MM.1S (cell line): ENCODE measurements around the gene ODR4.
"Not testable (repeated sequence)": the region's sequence is repeated elsewhere in the genome, so short reads cannot be mapped to it uniquely, and the experiment has no call there.

Experiments
- DNase-seq: peaks from one replicate; pipeline ENCODE4 v3.0.0-alpha.2; 2015
- H2AFZ ChIP-seq: fragments of 300-600 bp; sonication (generic); 2 replicates; pipeline ENCODE4 v1.6.0; 2016; ENCODE audit warnings: antibody characterized with exemption, low read length
- H3F3A ChIP-seq: fragments of 300-600 bp; sonication (generic); 2 replicates; pipeline ENCODE4 v1.6.1; 2016; ENCODE audit warnings: mild to moderate bottlenecking, antibody characterized with exemption, low read length, moderate library complexity, mixed read lengths; ENCODE audit not compliant: insufficient read depth
- H3K27ac ChIP-seq: fragments of 300-600 bp; sonication (generic); 2 replicates; pipeline ENCODE4 v1.5.1; 2016; ENCODE audit warnings: mild to moderate bottlenecking, low read length
- H3K27me3 ChIP-seq: fragments of 300-600 bp; sonication (generic); replicated peaks from 2 replicates; pipeline ENCODE4 v1.6.0; 2016; ENCODE audit warnings: low read length; ENCODE audit not compliant: insufficient read depth
- H3K36me3 ChIP-seq: fragments of 300-600 bp; sonication (generic); replicated peaks from 2 replicates; pipeline ENCODE4 v1.6.1; 2016; ENCODE audit warnings: mild to moderate bottlenecking, low read length, mixed read lengths; ENCODE audit not compliant: insufficient read depth
- H3K4me1 ChIP-seq: fragments of 300-600 bp; sonication (generic); 2 replicates; pipeline ENCODE4 v1.6.1; 2016; ENCODE audit warnings: low read length, mixed read lengths
- H3K4me2 ChIP-seq: fragments of 300-600 bp; sonication (generic); 2 replicates; pipeline ENCODE4 v1.6.0; 2016; ENCODE audit warnings: low read depth, low read length
- H3K4me3 ChIP-seq: fragments of 300-600 bp; sonication (generic); 2 replicates; pipeline ENCODE4 v1.5.1; 2016; ENCODE audit warnings: low read length, mixed read lengths
- H3K79me2 ChIP-seq: fragments of 300-600 bp; sonication (generic); 2 replicates; pipeline ENCODE4 v1.6.1; 2016; ENCODE audit warnings: mixed run types, low read length, mixed read lengths
- H3K9ac ChIP-seq: fragments of 300-600 bp; sonication (generic); 2 replicates; pipeline ENCODE4 v1.6.1; 2016; ENCODE audit warnings: low read length, mixed read lengths
- H3K9me2 ChIP-seq: fragments of 300-600 bp; sonication (generic); replicated peaks from 2 replicates; pipeline ENCODE4 v1.6.1; 2016; ENCODE audit warnings: mild to moderate bottlenecking, low read length, mixed read lengths; ENCODE audit not compliant: insufficient read depth
- H3K9me3 ChIP-seq: fragments of 300-600 bp; sonication (generic); replicated peaks from 2 replicates; pipeline ENCODE4 v1.6.1; 2016; ENCODE audit warnings: mild to moderate bottlenecking, low read length, mixed read lengths; ENCODE audit not compliant: insufficient read depth
- H4K20me1 ChIP-seq: fragments of 300-600 bp; sonication (generic); 2 replicates; pipeline ENCODE4 v1.6.1; 2016; ENCODE audit warnings: mild to moderate bottlenecking, low read length, moderate library complexity, mixed read lengths; ENCODE audit not compliant: insufficient read depth
- CTCF ChIP-seq: fragments of 300-600 bp; sonication (generic); IDR thresholded peaks from 2 replicates; pipeline ENCODE4 v1.5.1; 2016; ENCODE audit warnings: antibody characterized with exemption, low read length, mixed read lengths
- EZH2 ChIP-seq: fragments of 300-600 bp; sonication (generic); optimal IDR thresholded peaks from 2 replicates; pipeline ENCODE3; 2017; ENCODE audit warnings: low read depth, mild to moderate bottlenecking, antibody characterized with exemption, low read length, mixed read lengths
- EZH2phosphoT487 ChIP-seq: fragments of 300-600 bp; sonication (generic); IDR thresholded peaks from 2 replicates; pipeline ENCODE4 v1.6.1; 2018; ENCODE audit warnings: antibody characterized with exemption, low read length

ODR4 gene

DNA sequence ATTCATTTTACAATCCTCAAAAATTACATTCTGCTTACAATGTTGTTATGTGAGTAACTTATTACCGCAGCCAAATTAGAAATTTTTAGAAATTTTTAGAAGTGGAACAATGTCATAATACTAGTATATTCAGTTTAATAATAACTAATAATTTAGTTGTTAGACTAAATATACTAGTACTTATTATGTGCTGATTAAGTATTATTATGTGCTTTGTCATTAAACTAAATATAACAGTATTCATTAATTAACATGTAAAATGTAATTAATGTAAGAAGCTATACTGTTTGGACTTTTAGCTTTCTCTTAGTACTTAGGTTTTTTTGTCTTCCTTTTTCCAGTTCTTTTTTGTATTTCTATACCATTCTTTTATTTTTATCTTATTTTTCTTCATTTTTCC, 15.3 kb downstream of the ODR4 start:
- H3K9me2 ChIP-seq = no peaks in the 10 kb centered on the region
- H3K36me3 ChIP-seq = peaks cover 25% of the 10 kb centered on the region
- H4K20me1 ChIP-seq = no peaks in the 10 kb centered on the region
- no peaks in the 10 kb centered on the region for H3K79me2 ChIP-seq
- TF ChIP-seq EZH2 = no peak
- no peak for TF ChIP-seq EZH2phosphoT487
- TF ChIP-seq CTCF = no peak
- no peaks in the 10 kb centered on the region for H3K4me1 ChIP-seq
- no peak overlapping the region for H2AFZ ChIP-seq
- H3K27me3 ChIP-seq = no peaks in the 10 kb centered on the region
- DNase-seq = no peak
- H3K27ac ChIP-seq = no peak overlapping the region
- no peaks in the 10 kb centered on the region for H3K9me3 ChIP-seq
- H3K9ac ChIP-seq = no peak overlapping the region
- no peaks in the 10 kb centered on the region for H3F3A ChIP-seq
- no peak overlapping the region for H3K4me3 ChIP-seq
- no peak overlapping the region for H3K4me2 ChIP-seq

GRCh38 chr1:186391841-186392240, 16.2 kb downstream of the ODR4 start:
- no peaks in the 10 kb centered on the region for H4K20me1 ChIP-seq
- H3K4me3 ChIP-seq = no peak overlapping the region
- H3K9ac ChIP-seq = no peak overlapping the region
- H2AFZ ChIP-seq = no peak overlapping the region
- no peak for DNase-seq
- no peaks in the 10 kb centered on the region for H3K4me1 ChIP-seq
- no peaks in the 10 kb centered on the region for H3K27me3 ChIP-seq
- TF ChIP-seq CTCF (no peak), EZH2phosphoT487 (no peak), EZH2 (no peak)
- no peaks in the 10 kb centered on the region for H3K9me2 ChIP-seq
- peaks cover 26% of the 10 kb centered on the region for H3K36me3 ChIP-seq
- no peak overlapping the region for H3K4me2 ChIP-seq
- no peaks in the 10 kb centered on the region for H3F3A ChIP-seq
- H3K9me3 ChIP-seq = no peaks in the 10 kb centered on the region
- no peaks in the 10 kb centered on the region for H3K79me2 ChIP-seq
- no peak overlapping the region for H3K27ac ChIP-seq

DNA sequence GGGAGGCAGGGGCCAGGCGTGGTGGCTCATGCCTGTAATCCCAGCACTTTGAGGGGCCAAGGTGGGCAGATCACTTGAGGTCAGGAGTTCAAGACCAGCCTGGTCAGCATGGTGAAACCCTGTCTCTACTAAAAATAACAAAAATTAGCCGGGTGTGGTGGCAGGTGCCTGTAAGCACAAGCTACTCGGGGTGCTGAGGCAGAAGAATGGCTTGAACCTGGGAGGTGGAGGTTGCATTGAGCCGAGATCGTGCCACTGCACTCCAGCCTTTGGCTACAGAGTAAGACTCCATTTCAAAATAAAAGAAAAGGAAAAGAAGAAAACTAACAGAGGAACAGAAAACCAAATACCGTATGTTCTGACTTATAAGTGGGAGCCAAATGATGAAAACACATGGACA, 17.1 kb downstream of the ODR4 start:
- H3K27ac ChIP-seq, H3K9me2 ChIP-seq, H3K4me1 ChIP-seq, H2AFZ ChIP-seq, H4K20me1 ChIP-seq, H3K9ac ChIP-seq, H3K79me2 ChIP-seq, H3F3A ChIP-seq, H3K27me3 ChIP-seq, H3K4me3 ChIP-seq, H3K9me3 ChIP-seq, DNase-seq, H3K4me2 ChIP-seq: not testable (repeated sequence)
- peaks cover 26% of the 10 kb centered on the region for H3K36me3 ChIP-seq

DNA sequence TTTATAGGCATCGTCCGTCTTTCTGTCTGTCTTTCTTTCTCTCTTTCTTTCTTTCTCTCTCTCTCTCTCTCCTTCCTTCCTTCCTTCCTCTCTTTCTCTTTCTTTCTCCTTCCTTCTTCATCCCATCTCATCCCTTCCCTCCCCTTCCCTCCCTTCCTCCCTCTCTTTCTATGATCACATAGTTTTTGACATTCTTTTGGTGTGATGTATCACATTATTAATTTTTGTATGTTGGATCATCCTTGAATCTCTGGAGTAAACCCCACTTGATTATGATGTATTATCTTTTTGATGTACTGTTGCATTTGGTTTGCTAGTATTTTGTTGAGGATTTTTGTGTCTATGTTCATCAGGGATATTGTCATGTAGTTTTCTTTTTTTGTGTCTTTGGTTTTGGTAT, 25.8 kb downstream of the ODR4 start:
- not testable (repeated sequence) for H3K27me3 ChIP-seq, DNase-seq, H3K9me3 ChIP-seq, H3K4me2 ChIP-seq, H3K79me2 ChIP-seq, H4K20me1 ChIP-seq, H3K27ac ChIP-seq, H3F3A ChIP-seq, H3K9me2 ChIP-seq, H3K4me3 ChIP-seq, H3K9ac ChIP-seq, H2AFZ ChIP-seq, H3K36me3 ChIP-seq
- H3K4me1 ChIP-seq = peaks cover 12% of the 10 kb centered on the region
